GM10266 (cell line): Measurements from ENCODE around the gene LANCL3.

Experiments used
- DNase-seq: peaks from one replicate; pipeline ENCODE4 v3.0.0; 2012; ENCODE audit errors: extremely low spot score
- TF ChIP-seq, protein P1 (sequence below): IDR thresholded peaks from 2 replicates; pipeline ENCODE4 v1.5.1; 2012; ENCODE audit warnings: mild to moderate bottlenecking, low read depth; ENCODE audit not compliant: control insufficient read depth, insufficient read depth; ENCODE audit errors: missing control alignments

The LANCL3 gene

DNA sequence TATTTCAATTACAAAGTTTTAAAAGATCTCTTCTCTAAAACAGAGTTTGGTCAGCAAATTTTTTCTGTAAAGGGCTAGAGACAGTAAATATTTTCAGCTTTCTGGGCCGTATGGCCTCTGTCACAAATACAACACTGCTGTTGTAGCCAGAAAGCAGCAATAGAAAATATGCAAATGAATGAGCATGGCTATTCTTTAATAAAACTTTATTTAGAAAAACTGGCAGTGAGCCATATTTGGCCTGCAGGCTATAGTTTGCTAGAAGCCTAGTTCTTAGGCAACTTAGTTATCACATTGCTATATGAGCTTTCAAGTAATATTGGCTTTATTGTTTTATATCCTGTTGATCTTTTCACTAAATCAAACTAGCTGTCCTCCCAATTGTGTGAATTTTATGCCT lies 87.6 kb downstream of the LANCL3 start:
- TF ChIP-seq, protein P1, sequence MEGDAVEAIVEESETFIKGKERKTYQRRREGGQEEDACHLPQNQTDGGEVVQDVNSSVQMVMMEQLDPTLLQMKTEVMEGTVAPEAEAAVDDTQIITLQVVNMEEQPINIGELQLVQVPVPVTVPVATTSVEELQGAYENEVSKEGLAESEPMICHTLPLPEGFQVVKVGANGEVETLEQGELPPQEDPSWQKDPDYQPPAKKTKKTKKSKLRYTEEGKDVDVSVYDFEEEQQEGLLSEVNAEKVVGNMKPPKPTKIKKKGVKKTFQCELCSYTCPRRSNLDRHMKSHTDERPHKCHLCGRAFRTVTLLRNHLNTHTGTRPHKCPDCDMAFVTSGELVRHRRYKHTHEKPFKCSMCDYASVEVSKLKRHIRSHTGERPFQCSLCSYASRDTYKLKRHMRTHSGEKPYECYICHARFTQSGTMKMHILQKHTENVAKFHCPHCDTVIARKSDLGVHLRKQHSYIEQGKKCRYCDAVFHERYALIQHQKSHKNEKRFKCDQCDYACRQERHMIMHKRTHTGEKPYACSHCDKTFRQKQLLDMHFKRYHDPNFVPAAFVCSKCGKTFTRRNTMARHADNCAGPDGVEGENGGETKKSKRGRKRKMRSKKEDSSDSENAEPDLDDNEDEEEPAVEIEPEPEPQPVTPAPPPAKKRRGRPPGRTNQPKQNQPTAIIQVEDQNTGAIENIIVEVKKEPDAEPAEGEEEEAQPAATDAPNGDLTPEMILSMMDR: no peak

DNA sequence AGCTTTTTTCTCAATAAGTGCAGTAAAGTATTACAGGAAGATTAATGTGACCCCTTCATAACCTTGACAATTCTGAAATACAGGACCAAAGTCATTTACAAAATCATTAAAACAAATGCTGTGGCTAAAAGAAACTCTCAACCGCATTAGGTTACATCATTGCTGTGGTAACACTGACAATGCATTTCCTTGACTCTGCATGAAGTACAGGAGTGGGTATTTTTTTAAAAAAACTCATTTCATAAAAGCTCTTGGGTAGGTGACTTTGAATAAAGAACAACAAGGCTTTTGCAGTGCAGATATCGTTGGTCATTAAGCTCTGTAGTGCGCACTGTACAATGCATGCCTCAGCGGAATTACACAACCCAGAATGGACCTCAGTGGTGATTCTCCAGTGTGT lies 90.7 kb downstream of the LANCL3 start:
- no peak for DNase-seq
- TF ChIP-seq, protein P1: no peak

More for the DNA sequence above, 87.6 kb downstream of the LANCL3 start:
- no peak for DNase-seq

DNA sequence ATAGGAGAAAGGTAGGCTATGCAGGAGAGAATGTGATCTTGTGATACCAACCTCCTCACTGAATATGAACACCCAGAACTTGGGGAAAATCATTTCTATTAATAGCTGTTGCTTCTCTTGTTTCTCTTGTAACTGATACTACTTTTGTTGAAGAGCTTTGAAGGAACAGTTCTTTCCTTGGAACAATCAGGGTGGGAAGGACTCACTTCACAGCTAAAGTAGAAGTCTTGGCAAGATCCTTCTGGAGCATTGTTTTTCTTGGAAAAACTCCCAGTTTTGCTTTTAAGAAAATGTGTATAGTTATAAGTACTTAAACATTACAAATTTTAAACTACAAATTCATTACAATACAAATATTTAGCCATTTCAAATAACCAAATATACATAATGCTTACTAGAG lies 95.1 kb downstream of the LANCL3 start:
- TF ChIP-seq, protein P1: no peak
- DNase-seq: no peak

DNA sequence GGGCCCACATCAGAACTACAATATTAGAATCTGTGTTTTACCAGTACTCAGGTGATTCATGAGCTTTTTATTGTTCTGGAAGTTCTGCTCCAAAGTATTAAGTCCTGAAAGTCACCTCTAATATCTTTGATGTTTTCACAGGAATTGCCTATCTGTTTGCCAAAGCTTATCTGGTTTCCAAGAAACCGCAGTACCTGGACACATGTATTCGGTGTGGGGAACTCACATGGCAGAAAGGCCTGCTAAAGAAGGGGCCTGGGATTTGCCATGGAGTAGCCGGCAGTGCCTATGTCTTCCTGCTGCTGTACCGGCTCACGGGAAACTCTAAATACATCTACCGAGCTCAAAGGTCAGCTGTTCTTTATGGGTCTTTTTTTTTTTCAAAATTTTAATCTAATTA lies 95.7 kb downstream of the LANCL3 start:
- TF ChIP-seq, protein P1: no peak
- no peak for DNase-seq

DNA sequence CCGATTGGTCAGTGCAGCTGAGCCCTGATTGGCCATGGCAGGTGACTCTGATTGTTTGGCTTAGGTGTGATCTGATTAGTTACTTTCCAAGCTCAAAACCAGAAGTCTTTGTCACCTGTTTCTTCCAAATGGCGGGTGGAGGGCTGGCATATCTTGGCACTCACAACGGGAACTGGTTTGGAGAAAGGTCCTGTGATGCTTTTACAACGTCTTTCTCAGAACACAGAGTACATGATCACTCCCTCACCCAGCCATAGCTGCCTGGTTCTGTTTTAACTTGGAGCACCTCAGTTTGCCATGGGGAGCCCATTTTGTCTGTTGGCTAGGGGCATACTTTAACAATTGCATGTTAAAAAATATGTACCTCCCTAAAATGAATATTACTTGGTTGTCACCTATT lies 101.1 kb downstream of the LANCL3 start:
- DNase-seq: no peak
- TF ChIP-seq, protein P1: no peak

DNA sequence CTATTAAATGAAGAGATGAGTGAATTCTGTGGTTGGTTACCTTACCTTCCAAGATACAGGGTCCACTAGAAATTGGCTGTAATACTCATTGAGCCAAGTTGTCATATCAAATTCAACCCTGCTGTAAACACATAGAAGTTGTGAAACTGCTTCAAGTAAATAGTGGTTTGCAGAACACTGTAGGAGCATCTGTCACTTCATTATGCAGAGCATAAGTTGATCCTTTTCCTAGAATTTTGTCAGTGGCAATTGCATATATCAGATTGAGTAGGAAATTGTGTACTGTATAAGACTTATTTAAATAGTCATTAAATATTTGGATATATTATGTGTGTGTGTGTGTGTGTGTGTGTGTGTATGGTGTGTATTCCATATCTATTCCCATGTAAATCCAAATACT lies 105.3 kb downstream of the LANCL3 start:
- TF ChIP-seq, protein P1: no peak
- DNase-seq: no peak

DNA sequence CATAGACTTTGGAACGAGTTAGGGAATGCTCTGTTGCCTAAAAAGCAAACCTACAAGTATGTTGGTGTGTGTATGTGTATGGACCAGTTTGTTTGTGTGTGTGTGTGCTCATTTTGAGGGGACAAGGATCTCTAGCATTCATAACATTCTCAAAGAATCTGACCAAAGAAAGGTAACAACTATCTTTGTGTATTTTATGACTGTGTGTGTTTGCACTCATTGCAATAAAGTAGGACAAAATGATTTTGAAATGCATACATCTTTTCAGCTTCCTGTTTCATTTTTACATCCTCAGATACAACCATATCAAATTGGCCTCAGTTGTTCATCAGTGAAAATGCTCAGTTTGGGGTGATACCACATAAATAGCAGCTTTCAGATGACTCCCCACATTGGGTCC lies 105.8 kb downstream of the LANCL3 start:
- no peak for DNase-seq
- TF ChIP-seq, protein P1: no peak
